HG02588 (cell line): Measurements from ENCODE around the gene CMSS1.

Experiments
- ATAC-seq: cut with Tn5 transposase; IDR thresholded peaks from one replicate; pipeline ENCODE4 v1.9.1; 2021; ENCODE audit warnings: mild to moderate bottlenecking, moderate library complexity; ENCODE audit not compliant: unreplicated experiment

CMSS1 gene

GRCh38 chr3:99896482-99896881, 78.8 kb downstream of the CMSS1 start:
- ATAC-seq, result no peak

DNA sequence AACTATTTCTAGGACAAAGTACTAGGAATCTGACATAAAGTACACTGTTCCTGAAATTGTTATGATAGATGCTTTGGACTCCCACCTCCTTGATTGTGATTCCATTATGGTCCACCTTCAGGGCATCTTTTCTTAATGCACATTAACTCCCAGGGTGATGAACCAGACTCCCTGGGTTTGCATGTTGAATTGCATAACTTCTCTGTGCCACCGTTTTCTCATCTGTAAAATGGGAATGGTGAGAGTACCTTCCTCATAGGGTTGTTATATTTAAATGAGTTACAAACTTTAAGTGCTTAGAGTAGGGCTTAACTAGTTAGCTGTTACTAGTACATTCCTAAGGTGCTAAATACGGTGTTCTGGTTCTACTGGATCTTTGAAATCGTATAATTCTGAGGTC, 81.9 kb downstream of the CMSS1 start:
- no peak for ATAC-seq

GRCh38 chr3:99900248-99900647, 82.6 kb downstream of the CMSS1 start:
- ATAC-seq, result no peak

DNA sequence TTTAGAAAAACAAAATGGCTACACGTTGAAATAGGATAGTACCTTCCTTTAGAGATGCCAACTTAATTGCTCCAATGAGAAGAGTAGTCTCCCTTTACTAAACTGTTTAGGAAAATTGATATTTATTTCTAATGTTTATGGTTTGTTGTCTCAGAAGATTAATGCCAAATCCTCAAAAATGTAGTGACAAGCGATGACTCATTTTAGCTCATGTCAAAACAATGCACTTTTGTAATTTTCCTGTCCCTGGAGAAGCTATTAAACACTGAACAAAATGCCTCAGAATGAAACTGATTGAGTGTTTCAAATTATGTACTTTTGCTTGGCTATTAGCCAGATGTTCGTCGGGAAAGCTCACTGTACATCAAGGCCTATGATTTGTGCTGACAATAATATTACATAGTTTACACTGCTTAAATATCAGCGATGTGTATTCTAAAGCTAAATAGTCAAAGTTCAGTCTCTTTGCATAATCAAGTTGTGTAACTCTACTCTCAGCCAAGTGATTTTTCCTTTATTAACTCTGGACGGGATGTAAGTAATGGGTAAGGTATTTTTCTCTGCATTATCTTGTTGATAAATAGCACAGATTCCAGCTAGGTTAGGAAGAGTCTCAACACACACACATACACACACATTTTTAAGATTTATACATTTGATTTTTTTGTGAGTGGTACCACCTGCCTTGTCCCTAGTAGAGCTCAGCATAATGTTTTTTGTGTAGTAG, 83.7 kb downstream of the CMSS1 start:
- ATAC-seq, result no peak

- no peak for ATAC-seq
Measured at GRCh38 chr3:99902091-99902490, 84.4 kb downstream of the CMSS1 start.

DNA sequence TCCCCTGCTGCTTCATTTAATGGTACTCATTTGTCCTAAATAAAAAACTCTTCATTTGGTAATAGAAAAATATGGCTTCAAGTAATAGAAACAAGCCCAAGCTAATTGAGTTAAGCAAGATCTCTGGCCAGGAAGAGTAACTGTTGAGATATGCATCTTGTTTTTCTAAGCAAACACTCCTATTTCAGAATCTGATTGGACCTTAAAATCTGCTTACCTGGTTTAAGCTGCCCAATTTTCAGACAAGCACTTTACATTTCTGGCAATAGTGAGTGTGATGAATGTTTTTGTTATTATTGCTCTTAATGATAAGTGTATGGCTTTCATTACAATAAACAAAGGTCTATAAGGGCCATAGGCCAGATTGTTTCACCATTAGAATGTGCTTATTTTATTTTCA, 86.2 kb downstream of the CMSS1 start:
- no peak for ATAC-seq

DNA sequence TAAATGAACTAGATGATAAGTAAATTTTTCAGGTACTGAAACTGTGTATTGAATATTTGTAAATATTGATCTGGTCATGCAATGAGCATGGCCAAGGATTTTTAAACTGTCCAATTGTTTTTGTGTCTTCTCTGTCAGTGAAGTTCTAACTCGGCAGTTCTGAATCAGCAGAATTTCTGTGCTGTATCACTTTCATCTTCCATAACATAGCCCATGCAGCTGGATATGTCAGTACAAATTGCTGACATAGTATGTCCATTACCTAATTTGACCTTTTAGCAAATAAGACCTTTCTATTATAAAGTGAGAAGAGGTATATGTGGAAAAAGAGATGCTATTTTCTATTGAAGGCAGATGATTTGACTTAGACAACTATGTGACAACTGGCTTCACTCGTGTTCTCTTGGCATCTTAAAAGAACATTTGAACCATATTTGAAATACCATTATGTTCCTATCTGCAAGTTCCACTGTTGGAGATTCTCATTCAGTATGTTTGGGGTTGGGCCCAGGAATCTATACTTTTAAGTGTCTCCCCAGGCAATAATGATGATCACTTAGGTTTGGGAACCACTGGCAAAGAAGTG, 90.4 kb downstream of the CMSS1 start:
- no peak for ATAC-seq

DNA sequence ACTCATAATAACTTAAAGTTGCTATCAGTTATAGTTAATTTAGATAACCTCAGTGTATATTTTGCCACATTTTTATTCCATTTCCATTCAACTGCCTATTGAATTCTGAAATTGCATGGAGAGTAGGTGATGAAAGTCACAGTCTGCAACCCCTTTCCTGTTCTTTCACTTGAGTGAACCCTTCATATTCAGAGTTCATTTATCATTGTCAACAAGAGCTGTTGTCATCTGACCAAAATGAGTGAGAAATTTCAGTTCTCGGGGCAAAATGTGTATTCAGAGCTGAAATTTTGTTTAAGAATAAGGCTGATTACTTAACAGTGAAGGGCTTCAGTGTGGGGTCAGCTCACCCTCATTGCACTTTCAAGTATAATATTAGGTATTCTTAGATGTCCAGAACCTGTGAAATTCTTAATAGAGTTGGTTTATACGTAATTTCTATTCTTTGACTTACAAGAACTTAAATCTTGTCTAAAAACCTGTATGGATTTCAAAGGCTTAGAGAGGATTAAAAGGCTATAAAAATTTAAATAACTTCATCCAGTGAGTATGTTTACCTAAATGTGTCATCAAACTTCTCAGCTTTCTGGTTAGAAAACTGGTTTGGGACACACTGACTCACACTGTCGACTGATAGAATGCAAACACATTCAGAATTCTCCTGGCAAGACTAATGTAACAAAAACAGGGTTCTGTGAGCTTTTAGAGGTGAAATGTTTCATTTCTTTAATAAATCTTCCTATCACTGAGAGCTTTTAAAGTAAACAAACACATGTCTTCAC, 92.2 kb downstream of the CMSS1 start:
- no peak for ATAC-seq

DNA sequence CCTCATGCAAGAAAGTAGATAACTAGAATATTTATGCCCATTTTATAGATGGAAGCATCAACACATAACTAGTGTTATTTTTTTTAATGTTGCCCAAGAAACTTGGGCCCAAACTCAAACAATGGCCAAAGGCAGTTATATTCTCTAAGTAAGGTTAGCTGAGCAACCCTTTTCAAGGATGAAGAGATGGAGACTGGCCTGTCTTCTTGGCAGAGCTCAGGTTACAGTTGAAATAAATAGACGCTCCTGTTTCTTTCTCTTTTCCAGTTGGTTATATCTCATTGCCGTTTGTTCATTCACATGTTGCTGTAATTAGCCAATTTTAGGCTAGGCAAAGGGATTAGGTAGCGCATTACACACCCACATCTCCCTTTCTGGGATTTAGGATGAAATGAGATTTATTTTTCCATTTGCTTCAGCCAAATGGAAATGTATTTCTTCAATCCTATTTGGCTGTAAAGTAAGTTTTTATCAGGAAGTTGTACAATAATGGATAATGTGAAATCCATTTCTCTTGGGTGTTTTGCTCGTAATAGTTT, 93.2 kb downstream of the CMSS1 start:
- ATAC-seq, result no peak

DNA sequence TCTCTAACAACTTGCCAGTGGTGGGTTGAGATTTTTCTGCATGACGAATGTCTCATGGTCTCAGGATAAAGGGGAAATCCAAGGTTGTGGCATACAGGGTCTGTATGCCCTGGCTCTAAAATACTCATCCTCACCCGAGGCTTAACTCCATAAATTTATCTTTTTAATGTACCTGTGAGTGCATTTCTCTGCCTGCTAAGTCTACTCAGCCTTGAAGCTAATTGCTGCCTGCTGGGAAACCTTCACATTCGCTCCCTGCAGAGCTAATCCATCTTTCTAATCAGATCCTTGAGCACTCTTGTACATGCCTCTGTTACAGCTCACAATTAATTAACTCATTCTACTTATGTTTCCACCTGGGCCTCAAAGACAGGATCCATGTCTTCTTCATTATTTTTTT, 93.8 kb downstream of the CMSS1 start:
- no peak for ATAC-seq

GRCh38 chr3:99915906-99916432, 98.3 kb downstream of the CMSS1 start:
- no peak for ATAC-seq

DNA sequence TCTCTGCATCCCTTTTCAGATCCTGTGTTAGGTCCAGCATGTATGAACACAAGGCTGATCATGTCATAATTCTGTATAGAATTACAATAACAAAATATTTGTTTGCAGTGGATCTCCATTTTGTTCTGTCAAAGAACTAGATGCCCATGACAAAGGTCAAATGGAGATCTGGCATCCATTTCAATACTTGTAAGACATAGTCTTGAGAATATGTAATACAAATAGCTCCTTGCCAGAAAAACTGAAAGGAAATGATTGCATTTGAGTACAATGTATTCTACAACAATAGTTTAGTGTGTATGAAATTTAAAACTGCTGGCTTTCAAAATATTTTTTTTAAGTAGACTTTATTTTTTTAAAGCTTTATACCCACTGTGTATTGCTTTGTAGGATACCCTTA, 101.1 kb downstream of the CMSS1 start:
- ATAC-seq, result no peak

- no peak for ATAC-seq
Measured at GRCh38 chr3:99919694-99920093, 102.0 kb downstream of the CMSS1 start.

- ATAC-seq, result no peak
Measured at GRCh38 chr3:99920481-99921376, 103.1 kb downstream of the CMSS1 start.

DNA sequence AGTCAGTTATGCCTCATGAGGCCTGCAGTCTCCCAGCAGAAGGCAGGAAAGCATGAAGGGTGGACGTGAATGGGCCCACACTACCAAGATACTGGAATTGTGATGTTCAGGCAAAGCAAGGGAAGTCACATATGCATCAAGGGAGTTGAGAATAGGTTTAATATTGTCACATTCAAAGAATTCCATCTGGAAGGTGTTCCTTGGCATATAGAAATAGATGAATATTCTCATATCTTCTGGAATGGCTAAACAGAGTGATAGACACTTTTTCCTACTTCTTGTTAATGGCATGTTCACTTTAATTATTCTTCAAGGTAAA, 103.7 kb downstream of the CMSS1 start:
- ATAC-seq, result no peak

GRCh38 chr3:99921986-99922385, 104.3 kb downstream of the CMSS1 start:
- no peak for ATAC-seq

GRCh38 chr3:99923873-99924272, 106.2 kb downstream of the CMSS1 start:
- ATAC-seq, result no peak

DNA sequence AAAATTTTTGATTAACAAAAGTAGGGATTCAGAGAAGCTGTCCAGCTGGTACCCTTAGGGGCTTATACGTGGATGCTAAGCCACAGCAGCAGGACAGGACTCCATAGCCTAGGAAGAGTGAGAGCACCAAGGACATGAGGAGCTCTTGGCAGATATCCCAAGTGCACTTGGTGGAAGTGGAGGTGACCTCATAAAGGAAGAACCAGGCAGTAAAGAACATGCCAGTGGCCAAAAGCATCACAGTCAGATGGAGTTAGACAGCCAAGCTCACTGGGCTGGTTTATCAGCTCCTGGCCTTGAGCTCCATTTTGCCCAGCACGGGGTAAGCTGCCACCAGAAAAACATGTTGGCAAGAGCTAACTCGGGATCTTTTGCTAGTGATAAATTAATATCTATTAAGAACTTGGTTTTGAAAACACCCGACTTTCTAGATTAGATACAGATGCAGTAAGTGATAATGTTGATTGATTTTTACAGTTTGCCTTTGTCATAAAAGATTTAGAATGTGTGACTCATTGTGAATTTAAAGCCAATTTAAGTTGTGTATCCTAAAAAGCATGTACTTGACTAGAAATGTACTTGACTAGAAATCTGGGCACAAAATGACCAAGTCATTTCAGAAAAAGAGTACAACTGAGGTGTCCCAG, 108.0 kb downstream of the CMSS1 start:
- ATAC-seq, result no peak

DNA sequence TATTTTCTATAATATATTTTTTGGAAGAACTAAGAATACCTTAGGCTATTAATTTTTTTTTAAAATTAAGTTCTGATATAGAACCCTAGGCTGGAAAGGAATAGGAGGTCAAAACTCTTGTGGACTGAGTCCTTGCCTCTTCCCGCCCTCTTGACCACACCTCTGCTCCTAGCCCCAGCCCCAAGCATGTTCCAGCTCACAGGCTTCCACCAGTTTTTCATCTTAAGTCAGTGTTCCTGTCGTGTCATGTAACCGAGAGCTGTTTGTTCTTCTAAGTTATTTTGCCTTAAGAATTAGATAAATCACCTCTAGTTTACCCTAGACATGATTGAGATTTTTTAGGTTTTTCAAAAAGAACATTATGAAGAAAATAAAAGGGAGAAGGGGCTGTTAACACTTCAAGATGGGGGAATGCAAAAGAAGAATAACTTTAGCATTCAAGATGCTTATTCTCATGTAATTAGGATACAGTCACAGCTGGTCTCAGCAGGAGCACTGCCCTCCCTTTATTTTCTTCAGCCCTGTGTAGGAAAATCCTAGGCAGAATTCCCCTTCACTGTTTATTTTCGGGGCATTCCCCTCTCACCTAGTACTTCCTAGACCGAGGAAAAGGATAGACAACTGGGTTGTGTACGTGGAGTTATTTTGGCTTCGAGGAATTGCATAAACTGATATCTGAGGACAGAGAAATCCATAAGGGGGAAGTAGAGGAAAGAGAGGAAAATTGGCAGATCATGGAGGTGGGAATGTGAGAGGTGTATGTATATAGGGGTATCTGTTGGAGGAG, 110.2 kb downstream of the CMSS1 start:
- ATAC-seq, result no peak
